Esophagus muscularis mucosa (tissue), 4 donors: ENCODE results near the gene KRTAP16-1.

ENCODE experiments used
- CTCF ChIP-seq, 3 experiments: fragments of 200-600 bp in 2 of 3; fragments of 450-650 bp in 1 of 3; sonication (generic) in 2 of 3; IDR thresholded peaks; one replicate each; pipeline ENCODE4 v1.5.1; 2017 to 2019; ENCODE audit warnings: antibody characterized with exemption in 3 of 3, mild to moderate bottlenecking in 2 of 3, moderate library complexity in 1 of 3
- EP300 ChIP-seq: sonication (generic); formaldehyde crosslinking; IDR thresholded peaks from one replicate; pipeline ENCODE4 v1.6.1; 2017; ENCODE audit warnings: antibody characterized with exemption
- POLR2A ChIP-seq: fragments of 450-650 bp; IDR thresholded peaks from one replicate; pipeline ENCODE4 v1.6.1; 2017; ENCODE audit warnings: antibody characterized with exemption, moderate library complexity, mild to moderate bottlenecking, low read depth
- POLR2AphosphoS5 ChIP-seq, 2 donors: sonication (generic); formaldehyde crosslinking; IDR thresholded peaks; one replicate each; pipeline ENCODE4 v1.6.1; 2017; ENCODE audit warnings: antibody characterized with exemption in 2 of 2

- TF ChIP-seq CTCF (IDR thresholded peaks at IDR 0.05) (no peak), POLR2A (no peak), POLR2AphosphoS5 (IDR thresholded peaks at IDR 0.05) (no peak), EP300 (no peak)
Observed at GRCh38 chr17:41264599-41264998, 44.5 kb downstream of the KRTAP16-1 start.
